GM19455 (cell line): ENCODE results near the gene RPL35A.
"Not testable (repeated sequence)": the region's sequence is repeated elsewhere in the genome, so short reads cannot be mapped to it uniquely, and the experiment has no call there.

Experiments
- ATAC-seq: cut with Tn5 transposase; IDR thresholded peaks from one replicate; pipeline ENCODE4 v1.9.1; 2021; ENCODE audit not compliant: unreplicated experiment

RPL35A gene

GRCh38 chr3:197951392-197951990, 1.5 kb downstream of the RPL35A start:
- no peak for ATAC-seq

GRCh38 chr3:197952440-197952839, 2.5 kb downstream of the RPL35A start:
- ATAC-seq, result no peak

GRCh38 chr3:197953325-197953724, 3.3 kb downstream of the RPL35A start:
- no peak for ATAC-seq

GRCh38 chr3:197953881-197954280, 3.9 kb downstream of the RPL35A start:
- no peak for ATAC-seq

- no peak for ATAC-seq
Observed at GRCh38 chr3:197955892-197956477, 6.0 kb downstream of the RPL35A start.

GRCh38 chr3:197956626-197956988, 6.6 kb downstream of the RPL35A start:
- no peak for ATAC-seq

- ATAC-seq, result no peak
Observed at GRCh38 chr3:197957790-197958133, 7.8 kb downstream of the RPL35A start.

GRCh38 chr3:197958346-197958745, 8.4 kb downstream of the RPL35A start:
- no peak for ATAC-seq

GRCh38 chr3:197958848-197959247, 8.9 kb downstream of the RPL35A start:
- ATAC-seq, result not testable (repeated sequence)

- no peak for ATAC-seq
Observed at GRCh38 chr3:197959500-197959890, 9.5 kb downstream of the RPL35A start.

GRCh38 chr3:197959891-197960693, 10.1 kb downstream of the RPL35A start, which contains the start of gene LMLN:
TSS of gene LMLN (plus strand) at chr3:197960217. CDS start at chr3:197960246, 29 bp downstream.
- peak; percentile 96 for ATAC-seq

GRCh38 chr3:197960694-197961581, 10.9 kb downstream of the RPL35A start:
- no peak for ATAC-seq

GRCh38 chr3:197961582-197961945, 11.6 kb downstream of the RPL35A start:
- ATAC-seq, result no peak

- ATAC-seq, result no peak
Observed at GRCh38 chr3:197963019-197963637, 13.1 kb downstream of the RPL35A start.

GRCh38 chr3:197967337-197967989, 17.5 kb downstream of the RPL35A start:
- ATAC-seq, result not testable (repeated sequence)

- no peak for ATAC-seq
Observed at GRCh38 chr3:197970588-197970987, 20.6 kb downstream of the RPL35A start.

- no peak for ATAC-seq
Observed at GRCh38 chr3:197974016-197974415, 24.0 kb downstream of the RPL35A start.

GRCh38 chr3:197975311-197975710, 25.3 kb downstream of the RPL35A start:
- ATAC-seq, result no peak

GRCh38 chr3:197983076-197983475, 33.1 kb downstream of the RPL35A start:
- no peak for ATAC-seq

- ATAC-seq, result no peak
Observed at GRCh38 chr3:197989651-197990050, 39.7 kb downstream of the RPL35A start.
